Activated T-cell treated with anti-CD3 and anti-CD28 coated beads, Interleukin-2, amount 50 U/mL, for 72 hours (primary cell): Measurements from ENCODE around the gene SAMD4A. TPM values are rescaled to one million over a fixed set of nuclear protein-coding genes. Genes with fewer than 3 reads are reported as not detected.

Source experiments
- ATAC-seq, 2 donors: fragments of 150-1000 bp; cut with Tn5 transposase; replicated peaks in 1 of 2; 2 replicates each; pipeline ENCODE4 v1.10.0; 2021; ENCODE audit warnings: moderate library complexity in 2 of 2, mild to moderate bottlenecking in 1 of 2
- DNase-seq, 2 donors: peaks; one replicate each; pipeline ENCODE4 v3.0.0; 2021 to 2022; ENCODE audit warnings: mixed read lengths in 1 of 2
- H3K27ac Mint-ChIP-seq: one replicate; pipeline ENCODE4 v1.8.0; 2022; ENCODE audit warnings: mild to moderate bottlenecking, moderate library complexity, mixed read lengths
- H3K27me3 Mint-ChIP-seq: one replicate; pipeline ENCODE4 v1.8.0; 2022; ENCODE audit warnings: low read depth, mixed read lengths
- H3K36me3 Mint-ChIP-seq, 2 donors: one replicate each; pipeline ENCODE4 v1.8.0; 2022; ENCODE audit warnings: mixed read lengths in 2 of 2, mild to moderate bottlenecking in 1 of 2; ENCODE audit not compliant: insufficient read depth in 2 of 2
- H3K4me1 Mint-ChIP-seq: one replicate; pipeline ENCODE4 v1.8.0; 2022; ENCODE audit warnings: low read depth, mixed read lengths
- H3K4me3 Mint-ChIP-seq, 2 donors: one replicate each; pipeline ENCODE4 v1.8.0; 2022; ENCODE audit warnings: mild to moderate bottlenecking in 2 of 2, mixed read lengths in 2 of 2, moderate library complexity in 2 of 2
- H3K9me3 Mint-ChIP-seq, 2 donors: one replicate each; pipeline ENCODE4 v1.8.0; 2022; ENCODE audit warnings: mixed read lengths in 2 of 2
- total RNA-seq, 2 donors: library from RNA; stranded (reverse); gene quantifications; one replicate each; pipeline ENCODE4 v1.2.3, GENCODE V29; 2022

Gene SAMD4A, protein sequence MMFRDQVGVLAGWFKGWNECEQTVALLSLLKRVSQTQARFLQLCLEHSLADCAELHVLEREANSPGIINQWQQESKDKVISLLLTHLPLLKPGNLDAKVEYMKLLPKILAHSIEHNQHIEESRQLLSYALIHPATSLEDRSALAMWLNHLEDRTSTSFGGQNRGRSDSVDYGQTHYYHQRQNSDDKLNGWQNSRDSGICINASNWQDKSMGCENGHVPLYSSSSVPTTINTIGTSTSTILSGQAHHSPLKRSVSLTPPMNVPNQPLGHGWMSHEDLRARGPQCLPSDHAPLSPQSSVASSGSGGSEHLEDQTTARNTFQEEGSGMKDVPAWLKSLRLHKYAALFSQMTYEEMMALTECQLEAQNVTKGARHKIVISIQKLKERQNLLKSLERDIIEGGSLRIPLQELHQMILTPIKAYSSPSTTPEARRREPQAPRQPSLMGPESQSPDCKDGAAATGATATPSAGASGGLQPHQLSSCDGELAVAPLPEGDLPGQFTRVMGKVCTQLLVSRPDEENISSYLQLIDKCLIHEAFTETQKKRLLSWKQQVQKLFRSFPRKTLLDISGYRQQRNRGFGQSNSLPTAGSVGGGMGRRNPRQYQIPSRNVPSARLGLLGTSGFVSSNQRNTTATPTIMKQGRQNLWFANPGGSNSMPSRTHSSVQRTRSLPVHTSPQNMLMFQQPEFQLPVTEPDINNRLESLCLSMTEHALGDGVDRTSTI
- total RNA-seq: 10 to 100 TPM in 1 of 2 donors, 1 to 10 TPM in 1; 8.2 to 10.1 TPM

DNA sequence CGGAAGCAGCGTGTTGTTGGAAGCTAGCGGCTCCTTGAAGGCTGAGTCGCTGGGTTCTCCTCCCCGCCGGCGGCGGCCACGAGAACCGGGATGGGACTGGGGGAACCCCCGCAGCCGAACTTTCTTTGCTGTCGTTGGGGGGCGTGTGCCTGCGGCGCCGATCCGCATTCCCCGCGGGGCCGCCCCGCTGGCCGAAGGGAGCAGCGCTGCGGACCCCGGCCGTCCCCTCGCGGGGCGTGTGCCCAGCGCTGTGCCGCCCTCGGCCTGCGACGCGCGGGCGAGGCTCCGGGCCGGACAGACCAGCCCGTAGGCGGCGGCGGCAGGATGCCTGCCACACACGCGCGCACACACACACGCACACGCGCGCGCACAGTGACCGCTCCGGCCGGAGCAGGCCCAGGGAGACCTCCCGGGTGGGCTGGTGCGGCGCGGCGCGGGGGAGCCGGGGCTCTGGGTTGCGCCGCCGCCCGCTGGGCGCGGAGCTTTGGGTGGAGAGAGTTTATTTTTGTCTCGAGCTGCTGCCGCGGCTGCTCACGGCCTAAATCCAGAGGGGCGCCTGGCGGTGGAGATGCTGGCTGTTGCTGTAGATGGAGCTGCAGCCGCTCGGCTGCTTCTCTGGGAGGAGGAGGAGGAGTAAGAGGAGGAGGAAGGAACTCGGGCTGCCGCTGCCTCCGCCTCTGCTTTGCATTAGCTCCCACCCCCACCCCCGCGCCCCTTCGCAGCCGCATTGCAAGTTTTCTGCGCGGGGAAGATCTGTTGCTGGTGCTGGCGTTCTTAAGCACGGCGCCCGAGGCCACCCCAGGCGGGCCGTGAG is at the start of gene SAMD4A:
TSS of gene SAMD4A (plus strand) at position 719 of the 814 bp plus-strand sequence. CDS start 789 bp downstream, outside the sequence.
- peak; percentile 16 to 30 for ATAC-seq

DNA sequence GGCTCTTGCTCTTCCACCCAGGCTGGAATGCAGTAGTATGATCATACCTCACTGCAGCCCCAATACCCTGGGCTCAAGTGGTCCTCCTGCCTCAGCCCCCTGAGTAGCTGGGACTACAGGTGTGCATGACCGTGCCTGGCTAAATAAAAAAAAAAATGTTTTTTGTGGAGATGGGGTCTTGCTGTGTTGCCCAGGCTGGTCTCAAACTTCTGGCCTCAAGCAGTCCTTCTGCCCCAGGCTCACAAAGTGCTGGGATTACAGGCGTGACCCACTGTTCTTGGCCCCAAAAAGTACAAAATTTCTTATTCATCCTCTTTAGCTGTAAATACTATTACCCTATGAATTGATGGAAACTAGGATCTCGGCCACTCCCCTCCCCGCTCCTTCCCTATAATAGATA is 42.5 kb upstream of the SAMD4A start:
- DNase-seq (no peak), ATAC-seq (no peak)
- no peak overlapping the region for H3K4me3 Mint-ChIP-seq
- H3K27ac Mint-ChIP-seq: no peak overlapping the region
- H3K9me3 Mint-ChIP-seq: no peaks in the 10 kb centered on the region
- H3K27me3 Mint-ChIP-seq: no peaks in the 10 kb centered on the region
- H3K4me1 Mint-ChIP-seq: no peaks in the 10 kb centered on the region
- peaks cover 0 to 8% of the 10 kb centered on the region in 2 donors for H3K36me3 Mint-ChIP-seq

More for the DNA sequence above, at the start of gene SAMD4A:
- peak; percentile 61 to 70 for DNase-seq
- no peaks in the 10 kb centered on the region for H3K36me3 Mint-ChIP-seq
- no peaks in the 10 kb centered on the region for H3K9me3 Mint-ChIP-seq
- H3K4me3 Mint-ChIP-seq: peak within 1 kb of the TSS; percentile 97 to 98
- H3K27me3 Mint-ChIP-seq: peaks cover 16% of the 10 kb centered on the region
- peaks cover 24% of the 10 kb centered on the region for H3K4me1 Mint-ChIP-seq
- peak within 1 kb of the TSS; percentile 83 for H3K27ac Mint-ChIP-seq

DNA sequence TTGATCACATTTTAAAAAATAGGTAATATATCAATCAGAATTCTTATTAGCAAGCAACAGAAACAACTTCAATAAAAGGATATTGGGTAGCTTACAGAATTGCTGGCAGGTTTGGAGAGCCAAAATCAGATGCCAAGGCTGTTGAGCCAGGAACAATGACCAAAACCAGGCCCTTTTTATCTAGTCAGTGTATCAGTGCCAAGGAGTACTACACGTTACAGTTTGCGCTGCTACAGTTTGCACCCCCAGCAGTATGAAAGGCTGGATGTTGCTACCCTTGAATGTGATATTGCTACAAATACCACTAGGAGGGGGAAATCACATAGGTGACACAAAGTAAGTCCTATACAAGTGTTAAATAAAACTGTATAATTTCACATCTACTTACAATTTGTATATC is 38.0 kb upstream of the SAMD4A start:
- no peak overlapping the region for H3K27ac Mint-ChIP-seq
- no peak overlapping the region for H3K4me3 Mint-ChIP-seq
- no peaks in the 10 kb centered on the region for H3K9me3 Mint-ChIP-seq
- ATAC-seq (no peak), DNase-seq (no peak)
- H3K36me3 Mint-ChIP-seq: no peaks in the 10 kb centered on the region
- H3K27me3 Mint-ChIP-seq: no peaks in the 10 kb centered on the region
- peaks cover 4% of the 10 kb centered on the region for H3K4me1 Mint-ChIP-seq

DNA sequence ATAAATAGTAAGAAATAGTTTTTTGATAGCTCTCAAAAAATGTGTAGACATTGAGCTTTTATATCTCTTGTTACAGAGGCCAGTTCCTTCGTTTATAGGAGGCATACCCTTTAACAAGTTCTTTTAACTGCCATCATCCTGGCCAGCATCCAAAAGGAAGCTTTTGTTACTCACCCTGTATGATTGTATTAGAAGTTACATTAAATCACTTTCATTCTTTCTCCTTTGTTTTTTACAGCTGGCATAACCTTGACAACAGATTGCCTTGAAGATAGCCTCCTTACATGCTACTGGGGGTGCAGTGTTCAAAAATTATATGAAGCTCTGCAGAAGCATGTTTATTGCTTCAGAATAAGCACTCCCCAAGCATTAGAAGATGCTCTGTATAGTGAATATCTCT is 37.1 kb upstream of the SAMD4A start:
- H3K36me3 Mint-ChIP-seq: no peaks in the 10 kb centered on the region
- no peaks in the 10 kb centered on the region for H3K9me3 Mint-ChIP-seq
- no peak overlapping the region for H3K4me3 Mint-ChIP-seq
- no peaks in the 10 kb centered on the region for H3K27me3 Mint-ChIP-seq
- no peak overlapping the region for H3K27ac Mint-ChIP-seq
- DNase-seq (no peak), ATAC-seq (no peak)
- H3K4me1 Mint-ChIP-seq: peaks cover 4% of the 10 kb centered on the region

DNA sequence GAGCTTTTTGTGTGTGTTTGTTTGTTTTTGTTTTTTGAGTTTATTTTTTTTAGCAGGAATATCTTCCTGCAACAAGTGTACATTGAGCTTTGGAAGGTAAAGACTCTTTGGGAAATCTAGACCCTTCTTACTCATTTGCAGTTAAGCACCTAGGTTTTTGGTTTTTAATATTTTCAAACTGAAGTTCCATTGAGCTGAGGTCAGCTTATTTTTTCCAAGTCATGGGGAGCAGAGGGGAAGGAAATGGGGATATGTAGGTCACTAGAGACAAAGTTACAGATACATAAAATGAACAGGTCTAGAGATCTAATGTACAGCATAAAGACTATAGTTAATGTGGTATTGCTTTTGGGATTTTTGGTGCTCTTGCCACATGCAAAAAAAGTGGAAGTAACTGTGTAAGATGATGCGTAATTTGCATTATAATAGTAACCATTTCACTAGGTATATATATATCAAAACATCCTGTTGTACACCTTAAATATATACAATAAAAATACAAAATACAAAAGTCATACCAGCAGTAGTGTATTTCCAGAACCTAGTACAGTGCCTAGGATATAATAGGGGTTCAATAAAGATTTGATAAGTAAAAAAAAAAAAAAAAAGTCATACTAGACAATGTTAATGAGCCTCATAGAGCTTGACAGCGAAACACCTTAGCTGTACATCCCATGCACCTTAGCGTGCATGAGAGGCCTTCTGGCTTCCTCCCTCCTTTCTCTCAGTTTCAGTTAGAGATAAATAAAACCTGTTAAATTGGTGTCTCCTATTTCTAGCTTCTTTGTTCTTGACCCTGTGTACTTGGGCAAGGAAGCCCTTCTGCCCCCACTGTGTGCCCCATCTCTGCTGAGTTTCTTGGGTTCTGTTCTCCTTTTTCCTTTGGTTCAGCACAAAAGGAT is 34.6 kb upstream of the SAMD4A start:
- DNase-seq (no peak), ATAC-seq (no peak)
- Mint-ChIP-seq H3K36me3 (peaks cover 0 to 3% of the 10 kb centered on the region in 2 donors), H3K27me3 (no peaks in the 10 kb centered on the region), H3K4me3 (no peak overlapping the region), H3K4me1 (peaks cover 4% of the 10 kb centered on the region), H3K9me3 (no peaks in the 10 kb centered on the region), H3K27ac (no peak overlapping the region)

DNA sequence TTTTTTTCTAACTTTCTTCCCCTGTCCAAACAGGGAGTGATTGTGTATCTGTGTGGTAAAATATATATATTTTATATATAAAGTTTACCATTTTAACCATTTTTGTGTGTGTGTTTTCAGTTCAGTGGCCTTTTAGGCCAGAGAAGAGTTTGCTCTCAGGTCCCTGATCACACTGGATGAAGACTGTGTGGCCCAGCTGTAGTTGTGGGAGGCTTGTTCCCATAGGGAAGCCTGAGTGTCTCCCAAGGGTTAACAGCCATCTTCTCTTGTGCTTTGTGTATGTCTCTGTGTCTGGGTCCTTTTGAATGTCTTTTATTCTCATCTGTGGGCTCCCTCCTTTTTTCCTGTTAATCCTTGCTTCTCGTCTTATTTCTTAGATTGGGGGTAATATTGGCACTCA is 33.8 kb upstream of the SAMD4A start:
- Mint-ChIP-seq H3K4me1 (peaks cover 4% of the 10 kb centered on the region), H3K27ac (no peak overlapping the region), H3K36me3 (peaks cover 0 to 3% of the 10 kb centered on the region in 2 donors), H3K27me3 (no peaks in the 10 kb centered on the region), H3K9me3 (no peaks in the 10 kb centered on the region), H3K4me3 (no peak overlapping the region)
- DNase-seq (no peak), ATAC-seq (no peak)

DNA sequence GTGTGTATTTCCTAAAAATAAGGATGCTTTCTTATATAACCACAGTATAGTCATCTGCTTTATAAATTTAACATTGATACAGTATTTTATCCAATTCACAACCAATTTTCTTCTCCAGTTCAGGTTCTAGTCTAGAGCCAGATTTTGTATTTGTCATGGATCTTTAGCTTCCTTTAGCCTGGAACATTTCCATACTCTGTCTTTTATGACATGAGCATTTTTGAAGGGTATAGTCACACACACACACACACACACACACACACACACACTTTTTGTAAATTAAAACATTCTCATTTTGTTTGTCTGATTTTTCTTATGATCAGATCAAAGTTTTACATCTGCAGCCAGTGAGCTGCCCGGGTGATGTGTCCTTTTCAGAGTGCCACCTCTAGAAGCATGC is 31.8 kb upstream of the SAMD4A start:
- no peak overlapping the region for H3K27ac Mint-ChIP-seq
- H3K9me3 Mint-ChIP-seq: no peaks in the 10 kb centered on the region
- DNase-seq: no peak
- H3K4me3 Mint-ChIP-seq: no peak overlapping the region
- H3K36me3 Mint-ChIP-seq: peaks cover 0 to 3% of the 10 kb centered on the region in 2 donors
- no peaks in the 10 kb centered on the region for H3K27me3 Mint-ChIP-seq
- ATAC-seq: no peak
- H3K4me1 Mint-ChIP-seq: peaks cover 4% of the 10 kb centered on the region

DNA sequence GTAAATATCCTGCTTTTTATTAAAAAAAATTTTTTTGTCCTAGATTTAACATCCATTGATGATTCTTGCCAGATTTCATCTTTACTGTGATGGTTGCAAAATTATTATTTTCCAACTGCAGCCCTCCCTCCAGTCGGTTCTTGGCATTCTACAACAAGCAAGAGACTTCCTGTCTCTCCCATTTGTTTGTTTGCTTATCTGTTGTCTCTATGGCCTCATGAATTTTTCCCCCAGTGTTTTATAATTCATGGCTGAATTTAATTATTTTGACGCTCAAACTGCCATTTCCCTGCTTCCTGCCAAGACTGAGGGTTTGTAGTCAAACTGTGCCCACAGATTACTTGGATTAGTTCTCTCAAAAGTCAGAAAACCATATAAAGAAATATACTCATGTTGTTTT is 31.3 kb upstream of the SAMD4A start:
- no peak overlapping the region for H3K4me3 Mint-ChIP-seq
- H3K36me3 Mint-ChIP-seq: peaks cover 0 to 3% of the 10 kb centered on the region in 2 donors
- no peaks in the 10 kb centered on the region for H3K27me3 Mint-ChIP-seq
- H3K27ac Mint-ChIP-seq: no peak overlapping the region
- H3K9me3 Mint-ChIP-seq: no peaks in the 10 kb centered on the region
- DNase-seq (no peak), ATAC-seq (no peak)
- H3K4me1 Mint-ChIP-seq: peaks cover 4% of the 10 kb centered on the region

DNA sequence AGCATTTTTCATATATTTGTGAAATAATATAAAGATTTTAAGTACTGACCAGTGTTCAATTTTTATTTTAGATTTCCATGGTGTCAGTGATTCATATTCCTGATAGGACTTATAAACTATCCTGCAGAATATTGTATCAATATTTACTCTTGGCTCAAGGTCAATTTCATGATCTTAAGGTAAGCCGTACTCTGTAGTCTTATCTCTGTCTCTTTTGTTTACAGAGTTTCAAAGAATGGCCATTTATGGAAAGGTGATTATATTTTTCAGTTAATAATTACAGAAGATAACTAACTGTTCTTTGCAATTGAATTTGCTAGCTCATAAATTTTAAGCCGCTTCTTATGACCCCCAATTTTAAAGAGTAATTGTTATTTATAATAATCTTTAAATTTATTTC is 29.3 kb upstream of the SAMD4A start:
- H3K9me3 Mint-ChIP-seq: no peaks in the 10 kb centered on the region

DNA sequence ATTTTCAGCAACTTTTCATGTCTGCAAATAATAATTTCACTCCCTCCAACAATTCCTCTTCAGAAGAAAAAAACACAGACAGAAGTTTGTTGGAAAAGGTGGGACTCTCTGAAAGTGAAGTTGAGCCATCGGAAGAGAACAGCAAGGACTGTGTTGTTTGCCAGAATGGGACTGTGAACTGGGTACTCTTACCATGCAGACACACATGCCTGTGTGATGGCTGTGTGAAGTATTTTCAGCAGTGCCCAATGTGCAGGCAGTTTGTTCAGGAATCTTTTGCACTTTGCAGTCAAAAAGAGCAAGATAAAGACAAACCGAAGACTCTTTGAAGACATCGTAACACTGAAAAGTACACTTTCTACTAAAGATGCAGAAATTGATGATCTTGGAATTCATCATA is 28.9 kb upstream of the SAMD4A start:
- ATAC-seq: no peak
- H3K36me3 Mint-ChIP-seq: peaks cover 0 to 3% of the 10 kb centered on the region in 2 donors
- no peaks in the 10 kb centered on the region for H3K4me1 Mint-ChIP-seq
- DNase-seq: no peak
- H3K9me3 Mint-ChIP-seq: no peaks in the 10 kb centered on the region
- H3K27me3 Mint-ChIP-seq: no peaks in the 10 kb centered on the region
- H3K27ac Mint-ChIP-seq: no peak overlapping the region
- no peak overlapping the region for H3K4me3 Mint-ChIP-seq

More for the DNA sequence above, 29.3 kb upstream of the SAMD4A start:
- Mint-ChIP-seq H3K4me1 (peaks cover 3% of the 10 kb centered on the region), H3K4me3 (no peak overlapping the region), H3K36me3 (peaks cover 0 to 3% of the 10 kb centered on the region in 2 donors), H3K27me3 (no peaks in the 10 kb centered on the region), H3K27ac (no peak overlapping the region)
- ATAC-seq (no peak), DNase-seq (no peak)

DNA sequence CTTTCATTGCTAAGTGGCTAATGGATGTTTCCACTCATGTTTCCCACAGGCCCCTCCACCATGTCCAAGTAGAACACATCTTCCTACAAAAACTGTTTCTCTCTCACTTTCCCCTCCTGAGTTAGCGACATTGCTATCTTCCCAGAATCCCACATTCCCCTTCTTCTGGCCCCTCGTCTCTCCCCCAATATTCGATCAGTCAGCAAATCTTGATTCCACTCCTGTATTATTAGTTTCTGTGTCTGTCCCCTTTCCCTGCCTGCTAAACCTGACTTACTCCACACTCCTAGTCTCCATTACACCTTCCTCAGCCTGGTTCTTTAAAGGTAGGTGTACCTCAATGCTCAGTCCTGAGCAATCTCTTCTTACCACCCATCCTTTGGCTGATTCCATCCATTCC is 19.3 kb upstream of the SAMD4A start:
- ATAC-seq: no peak
- H3K4me1 Mint-ChIP-seq: no peaks in the 10 kb centered on the region
- no peaks in the 10 kb centered on the region for H3K36me3 Mint-ChIP-seq

DNA sequence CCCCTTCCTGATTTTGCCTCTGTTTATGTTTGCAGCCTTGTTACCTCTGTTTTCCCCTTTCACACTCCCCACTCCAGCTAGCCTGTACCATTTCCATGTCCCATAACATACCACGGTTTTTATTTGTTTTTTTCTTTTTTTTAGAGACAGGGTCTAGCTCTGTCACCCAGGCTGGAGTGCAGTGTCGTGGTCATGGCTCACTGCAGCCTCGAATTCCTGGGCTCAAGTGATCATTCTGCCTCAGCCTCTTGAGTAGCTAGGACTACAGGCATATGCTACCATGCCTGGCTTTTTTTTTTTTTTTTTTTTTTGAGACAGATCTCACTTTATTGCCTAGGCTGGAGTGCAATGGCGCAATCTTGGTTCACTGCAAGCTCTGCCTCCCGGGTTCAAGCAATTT is 18.4 kb upstream of the SAMD4A start:
- no peaks in the 10 kb centered on the region for H3K36me3 Mint-ChIP-seq
- no peaks in the 10 kb centered on the region for H3K4me1 Mint-ChIP-seq
- peaks cover 0 to 3% of the 10 kb centered on the region in 2 donors for H3K9me3 Mint-ChIP-seq
- H3K27me3 Mint-ChIP-seq: peaks cover 6% of the 10 kb centered on the region
- no peak for ATAC-seq
- no peak overlapping the region for H3K4me3 Mint-ChIP-seq
- no peak for DNase-seq
- H3K27ac Mint-ChIP-seq: no peak overlapping the region

More for the DNA sequence above, 19.3 kb upstream of the SAMD4A start:
- Mint-ChIP-seq H3K27me3 (peaks cover 6% of the 10 kb centered on the region), H3K27ac (no peak overlapping the region), H3K4me3 (no peak overlapping the region), H3K9me3 (peaks cover 0 to 3% of the 10 kb centered on the region in 2 donors)
- DNase-seq: no peak
